ENCODE data around the gene MAG. TPM values are rescaled to one million over a fixed set of nuclear protein-coding genes. Genes with fewer than 3 reads are reported as not detected.

The MAG gene
- total and polyA plus RNA-seq, 12 donors, result 0.33 to 45.0 (median 2.1) TPM; not detected in 1

DNA sequence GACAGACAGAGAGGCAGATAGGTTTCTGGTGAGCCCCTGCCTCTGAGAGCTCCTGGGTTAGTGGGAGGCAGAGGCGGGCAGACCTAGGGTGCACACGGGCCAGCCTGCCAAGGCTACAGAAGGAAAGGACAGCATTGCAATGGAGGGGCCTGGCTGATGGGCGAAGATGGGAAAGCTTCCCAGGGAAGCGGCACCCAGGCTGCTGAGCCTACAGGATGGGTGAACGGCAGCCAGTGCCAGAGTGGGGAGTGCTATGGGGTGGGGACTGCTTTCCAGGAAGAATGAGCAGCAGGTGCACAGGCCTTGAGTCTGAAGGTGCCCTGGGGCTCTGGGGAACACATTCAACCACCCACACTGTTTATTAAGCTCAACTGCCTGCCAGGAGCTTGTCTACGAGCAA, 702 bp upstream of the MAG start:
- intact Hi-C loops (cut with DNase I), result no loop called here

DNA sequence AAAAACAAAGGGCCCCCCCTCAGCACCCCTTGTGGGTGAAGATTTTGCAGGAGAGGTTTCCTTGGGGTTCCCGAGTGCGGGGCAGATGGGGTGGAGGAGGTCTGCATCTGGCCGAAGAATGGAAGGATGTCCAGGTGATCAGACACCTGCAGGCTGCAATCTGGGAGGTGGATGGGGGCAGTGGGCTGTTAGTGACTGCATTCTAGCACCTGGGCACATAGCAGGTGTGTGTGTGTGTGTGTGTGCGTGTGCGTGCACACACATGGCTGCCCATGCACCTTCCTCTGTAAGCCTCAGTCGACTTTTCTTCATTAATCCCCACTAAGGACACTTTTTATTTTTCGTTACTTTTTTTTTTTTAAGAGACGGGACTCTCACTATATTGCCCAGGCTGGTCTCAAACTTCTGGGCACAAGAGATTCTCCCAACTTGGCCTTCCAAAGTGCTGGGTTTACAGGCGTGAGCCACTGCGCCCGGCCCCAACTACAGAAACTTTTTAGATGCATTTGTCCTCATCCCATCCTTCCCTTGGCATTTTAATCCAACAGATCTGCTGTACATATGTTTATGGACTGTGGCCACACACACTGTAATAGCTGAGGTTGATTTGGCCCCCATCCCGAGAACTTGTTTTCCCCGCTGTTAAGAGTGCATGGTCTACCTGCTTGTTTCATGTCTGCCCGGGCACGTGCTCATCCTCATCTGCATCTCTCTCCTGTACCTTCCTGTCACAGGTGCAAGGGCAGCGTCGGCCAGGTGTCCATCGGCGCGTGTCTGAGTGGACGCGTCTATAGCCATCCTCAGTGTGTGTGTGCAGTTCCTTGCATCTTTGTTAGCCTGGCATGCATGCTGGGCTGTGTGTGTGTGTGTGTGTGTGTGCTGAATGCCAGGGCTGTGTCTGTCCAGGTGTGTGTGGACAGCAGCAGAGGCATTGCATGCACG, 731 bp downstream of the MAG start:
- Histone ChIP-seq H3K4me3 (no peak overlapping the region), H3K9me3 (replicated peaks in 1 of 3) (no peaks in the 10 kb centered on the region), H3K4me1 (replicated peaks in 1 of 2) (no peaks in the 10 kb centered on the region), H3K27ac (no peak overlapping the region), H3K36me3 (replicated peaks in 1 of 2) (no peaks in the 10 kb centered on the region), H3K27me3 (no peaks in the 10 kb centered on the region)
- intact Hi-C loops (cut with DNase I), result no loop called here
- DNase-seq, result no peak
- TF ChIP-seq POLR2A (IDR thresholded peaks at IDR 0.05), result no peak
- TF ChIP-seq, protein P1, sequence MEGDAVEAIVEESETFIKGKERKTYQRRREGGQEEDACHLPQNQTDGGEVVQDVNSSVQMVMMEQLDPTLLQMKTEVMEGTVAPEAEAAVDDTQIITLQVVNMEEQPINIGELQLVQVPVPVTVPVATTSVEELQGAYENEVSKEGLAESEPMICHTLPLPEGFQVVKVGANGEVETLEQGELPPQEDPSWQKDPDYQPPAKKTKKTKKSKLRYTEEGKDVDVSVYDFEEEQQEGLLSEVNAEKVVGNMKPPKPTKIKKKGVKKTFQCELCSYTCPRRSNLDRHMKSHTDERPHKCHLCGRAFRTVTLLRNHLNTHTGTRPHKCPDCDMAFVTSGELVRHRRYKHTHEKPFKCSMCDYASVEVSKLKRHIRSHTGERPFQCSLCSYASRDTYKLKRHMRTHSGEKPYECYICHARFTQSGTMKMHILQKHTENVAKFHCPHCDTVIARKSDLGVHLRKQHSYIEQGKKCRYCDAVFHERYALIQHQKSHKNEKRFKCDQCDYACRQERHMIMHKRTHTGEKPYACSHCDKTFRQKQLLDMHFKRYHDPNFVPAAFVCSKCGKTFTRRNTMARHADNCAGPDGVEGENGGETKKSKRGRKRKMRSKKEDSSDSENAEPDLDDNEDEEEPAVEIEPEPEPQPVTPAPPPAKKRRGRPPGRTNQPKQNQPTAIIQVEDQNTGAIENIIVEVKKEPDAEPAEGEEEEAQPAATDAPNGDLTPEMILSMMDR (IDR thresholded peaks at IDR 0.05), result no peak
- WGBS, 4 donors, result 73 to 81% (median 78%) methylated on average over 22 to 23 of the region's 23 CpGs

More for the DNA sequence above, 702 bp upstream of the MAG start:
- WGBS, 4 donors, result 75 to 91% (median 84%) methylated on average over 3 to 6 of the region's 6 CpGs
- TF ChIP-seq, protein P1 (IDR thresholded peaks at IDR 0.05), result no peak
- TF ChIP-seq POLR2A (IDR thresholded peaks at IDR 0.05), result no peak
- no peaks in the 10 kb centered on the region for H3K27me3 ChIP-seq
- H3K9me3 ChIP-seq (replicated peaks in 1 of 3), result no peaks in the 10 kb centered on the region
- DNase-seq, result no peak
- H3K4me3 ChIP-seq, result no peak overlapping the region
- no peaks in the 10 kb centered on the region for H3K36me3 ChIP-seq (replicated peaks in 1 of 2)
- no peaks in the 10 kb centered on the region for H3K4me1 ChIP-seq (replicated peaks in 1 of 2)
- no peak overlapping the region for H3K27ac ChIP-seq

DNA sequence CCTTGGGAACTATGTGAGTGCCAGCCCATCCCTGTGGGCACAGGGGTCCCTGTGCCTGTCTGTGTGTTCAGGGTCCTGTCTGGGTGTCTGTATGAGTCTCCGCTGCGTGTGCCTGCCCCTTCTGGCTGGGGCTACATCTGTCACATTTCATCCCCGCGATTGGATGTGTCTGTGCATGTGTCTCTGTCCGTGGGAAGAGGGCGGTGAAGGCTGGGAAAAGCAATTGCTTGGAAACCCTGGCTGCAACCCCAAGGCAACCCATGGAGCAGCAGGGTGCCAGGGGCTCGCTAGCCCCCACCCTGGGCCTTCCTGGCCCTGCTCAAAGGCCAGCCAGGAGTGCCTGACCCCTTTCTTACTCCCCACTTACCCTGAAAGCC, 1.4 kb downstream of the MAG start:
- Histone ChIP-seq H3K9me3 (replicated peaks in 1 of 3) (no peaks in the 10 kb centered on the region), H3K4me3 (no peak overlapping the region), H3K4me1 (replicated peaks in 1 of 2) (no peaks in the 10 kb centered on the region), H3K27ac (no peak overlapping the region), H3K36me3 (replicated peaks in 1 of 2) (no peaks in the 10 kb centered on the region), H3K27me3 (no peaks in the 10 kb centered on the region)
- WGBS, 4 donors, result 35 to 63% (median 44%) methylated on average over 2 to 7 of the region's 7 CpGs
- no peak for DNase-seq
- TF ChIP-seq, protein P1 (IDR thresholded peaks at IDR 0.05), result no peak
- no peak for TF ChIP-seq POLR2A (IDR thresholded peaks at IDR 0.05)
- intact Hi-C loops (cut with DNase I), result no loop called here

DNA sequence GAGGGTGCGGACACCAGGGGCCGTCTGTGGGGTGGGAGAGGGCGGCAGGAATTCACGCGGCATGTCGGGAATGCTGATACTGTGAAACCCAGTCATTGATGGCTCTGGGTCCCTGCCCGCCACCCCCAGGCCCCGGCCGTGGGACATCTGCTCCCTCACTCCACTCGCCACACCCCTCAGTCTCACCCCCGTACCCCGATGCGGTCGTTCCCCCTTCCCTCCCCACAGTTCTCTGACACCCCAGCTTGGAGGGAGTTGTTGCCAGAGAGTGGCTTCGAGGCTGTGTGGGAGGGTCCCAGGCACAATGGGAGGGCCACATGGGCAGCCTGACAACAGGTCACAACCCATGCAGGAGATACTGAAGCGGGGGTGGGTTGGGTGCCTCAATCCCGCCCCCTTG, 1.8 kb downstream of the MAG start:
- intact Hi-C loops (cut with DNase I), result no loop called here
- H3K27me3 ChIP-seq, result no peaks in the 10 kb centered on the region
- WGBS, 4 donors, result 53 to 79% (median 64%) methylated on average over 5 to 17 of the region's 17 CpGs
- H3K36me3 ChIP-seq (replicated peaks in 1 of 2), result no peaks in the 10 kb centered on the region
- TF ChIP-seq, protein P1 (IDR thresholded peaks at IDR 0.05), result no peak
- no peak for TF ChIP-seq POLR2A (IDR thresholded peaks at IDR 0.05)
- no peaks in the 10 kb centered on the region for H3K9me3 ChIP-seq (replicated peaks in 1 of 3)
- no peak for DNase-seq
- no peak overlapping the region for H3K27ac ChIP-seq
- no peaks in the 10 kb centered on the region for H3K4me1 ChIP-seq (replicated peaks in 1 of 2)
- no peak overlapping the region for H3K4me3 ChIP-seq
